Gastrocnemius medialis (tissue), 4 donors: ENCODE data around the gene SFMBT2.

Source experiments
- POLR2A ChIP-seq, 2 donors: fragments of 450-650 bp; IDR thresholded peaks; one replicate each; pipeline ENCODE4 v1.6.1; 2017; ENCODE audit warnings: antibody characterized with exemption in 2 of 2, mild to moderate bottlenecking in 2 of 2, moderate library complexity in 2 of 2
- TF ChIP-seq, protein P1 (sequence below), 5 experiments: fragments of 450-650 bp in 3 of 5; fragments of 200-600 bp in 2 of 5; sonication (generic) in 2 of 5; IDR thresholded peaks in 4 of 5; conservative IDR thresholded peaks in 1 of 5; 1 replicate in 4 of 5; 2 replicates in 1 of 5; pipeline ENCODE4 v1.5.1; 2016 to 2019; ENCODE audit warnings: antibody characterized with exemption in 5 of 5, mild to moderate bottlenecking in 3 of 5, moderate library complexity in 3 of 5

DNA sequence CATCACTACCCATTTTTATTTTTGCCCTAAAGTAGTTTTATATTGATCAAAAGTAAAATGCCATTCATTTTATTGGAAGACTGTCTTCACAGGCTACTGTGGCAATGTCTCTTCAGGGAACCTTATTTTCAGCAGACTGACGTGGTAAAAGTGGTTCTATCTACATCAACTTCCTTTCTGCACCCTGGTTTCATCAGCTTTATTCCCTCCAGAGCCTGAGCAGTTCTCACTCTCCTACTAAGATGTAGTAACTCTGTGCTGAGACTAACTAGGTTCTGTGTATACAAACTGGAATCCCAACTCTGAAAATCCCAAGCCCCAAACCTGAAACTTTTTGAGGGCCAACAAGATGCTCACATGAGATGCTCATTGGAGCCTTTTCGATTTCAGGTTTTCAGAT is 155.3 kb downstream of the SFMBT2 start:
- TF ChIP-seq, protein P1, sequence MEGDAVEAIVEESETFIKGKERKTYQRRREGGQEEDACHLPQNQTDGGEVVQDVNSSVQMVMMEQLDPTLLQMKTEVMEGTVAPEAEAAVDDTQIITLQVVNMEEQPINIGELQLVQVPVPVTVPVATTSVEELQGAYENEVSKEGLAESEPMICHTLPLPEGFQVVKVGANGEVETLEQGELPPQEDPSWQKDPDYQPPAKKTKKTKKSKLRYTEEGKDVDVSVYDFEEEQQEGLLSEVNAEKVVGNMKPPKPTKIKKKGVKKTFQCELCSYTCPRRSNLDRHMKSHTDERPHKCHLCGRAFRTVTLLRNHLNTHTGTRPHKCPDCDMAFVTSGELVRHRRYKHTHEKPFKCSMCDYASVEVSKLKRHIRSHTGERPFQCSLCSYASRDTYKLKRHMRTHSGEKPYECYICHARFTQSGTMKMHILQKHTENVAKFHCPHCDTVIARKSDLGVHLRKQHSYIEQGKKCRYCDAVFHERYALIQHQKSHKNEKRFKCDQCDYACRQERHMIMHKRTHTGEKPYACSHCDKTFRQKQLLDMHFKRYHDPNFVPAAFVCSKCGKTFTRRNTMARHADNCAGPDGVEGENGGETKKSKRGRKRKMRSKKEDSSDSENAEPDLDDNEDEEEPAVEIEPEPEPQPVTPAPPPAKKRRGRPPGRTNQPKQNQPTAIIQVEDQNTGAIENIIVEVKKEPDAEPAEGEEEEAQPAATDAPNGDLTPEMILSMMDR (IDR thresholded peaks at IDR 0.05 in 4 of 5, conservative IDR thresholded peaks at IDR 0.05 in 1 of 5) = no peak
- TF ChIP-seq POLR2A (IDR thresholded peaks at IDR 0.05) = no peak
